ENCODE data around the gene HYDIN.

Gene HYDIN

DNA sequence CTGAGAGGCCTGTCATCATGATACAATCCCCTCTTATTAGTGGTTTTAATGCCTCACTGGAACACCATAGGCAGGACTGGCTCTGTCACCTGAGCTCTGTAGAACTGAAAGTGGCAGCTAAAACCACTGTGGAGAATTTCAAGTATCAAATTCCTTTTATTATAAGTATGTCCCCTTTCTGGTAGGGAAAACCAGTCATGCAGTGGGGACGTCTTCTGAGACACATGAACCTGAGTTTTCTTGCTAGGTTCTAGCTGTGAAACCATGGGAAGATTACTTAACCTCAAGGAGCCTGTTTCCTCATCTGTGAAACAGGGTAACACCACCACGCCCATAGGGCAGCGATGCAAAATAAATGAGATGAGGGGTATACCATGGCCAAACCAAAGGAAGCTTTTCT lies 434.2 kb downstream of the HYDIN start:
- TF ChIP-seq PPARA (CRISPR knock-in tag; IDR thresholded peaks at IDR 0.05; ENCODE audit: borderline replicate concordance) = no peak
- no peak for TF ChIP-seq ZFP3 (CRISPR knock-in tag; IDR thresholded peaks at IDR 0.05)
- no peak for TF ChIP-seq CSDC2 (CRISPR knock-in tag; IDR thresholded peaks at IDR 0.05)
- TF ChIP-seq, protein P1, sequence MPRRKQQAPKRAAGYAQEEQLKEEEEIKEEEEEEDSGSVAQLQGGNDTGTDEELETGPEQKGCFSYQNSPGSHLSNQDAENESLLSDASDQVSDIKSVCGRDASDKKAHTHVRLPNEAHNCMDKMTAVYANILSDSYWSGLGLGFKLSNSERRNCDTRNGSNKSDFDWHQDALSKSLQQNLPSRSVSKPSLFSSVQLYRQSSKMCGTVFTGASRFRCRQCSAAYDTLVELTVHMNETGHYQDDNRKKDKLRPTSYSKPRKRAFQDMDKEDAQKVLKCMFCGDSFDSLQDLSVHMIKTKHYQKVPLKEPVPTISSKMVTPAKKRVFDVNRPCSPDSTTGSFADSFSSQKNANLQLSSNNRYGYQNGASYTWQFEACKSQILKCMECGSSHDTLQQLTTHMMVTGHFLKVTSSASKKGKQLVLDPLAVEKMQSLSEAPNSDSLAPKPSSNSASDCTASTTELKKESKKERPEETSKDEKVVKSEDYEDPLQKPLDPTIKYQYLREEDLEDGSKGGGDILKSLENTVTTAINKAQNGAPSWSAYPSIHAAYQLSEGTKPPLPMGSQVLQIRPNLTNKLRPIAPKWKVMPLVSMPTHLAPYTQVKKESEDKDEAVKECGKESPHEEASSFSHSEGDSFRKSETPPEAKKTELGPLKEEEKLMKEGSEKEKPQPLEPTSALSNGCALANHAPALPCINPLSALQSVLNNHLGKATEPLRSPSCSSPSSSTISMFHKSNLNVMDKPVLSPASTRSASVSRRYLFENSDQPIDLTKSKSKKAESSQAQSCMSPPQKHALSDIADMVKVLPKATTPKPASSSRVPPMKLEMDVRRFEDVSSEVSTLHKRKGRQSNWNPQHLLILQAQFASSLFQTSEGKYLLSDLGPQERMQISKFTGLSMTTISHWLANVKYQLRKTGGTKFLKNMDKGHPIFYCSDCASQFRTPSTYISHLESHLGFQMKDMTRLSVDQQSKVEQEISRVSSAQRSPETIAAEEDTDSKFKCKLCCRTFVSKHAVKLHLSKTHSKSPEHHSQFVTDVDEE (CRISPR knock-in tag; IDR thresholded peaks at IDR 0.05) = no peak
- TF ChIP-seq TCF4 (CRISPR knock-in tag; IDR thresholded peaks at IDR 0.05; ENCODE audit: borderline replicate concordance) = no peak
- TF ChIP-seq SNAI2 (CRISPR knock-in tag; IDR thresholded peaks at IDR 0.05) = no peak
- no peak for TF ChIP-seq OSR1 (CRISPR knock-in tag; IDR thresholded peaks at IDR 0.05)
- TF ChIP-seq ZNF565 (CRISPR knock-in tag; conservative IDR thresholded peaks at IDR 0.05; ENCODE audit: low read depth) = no peak
- TF ChIP-seq TOX (CRISPR knock-in tag; IDR thresholded peaks at IDR 0.05; ENCODE audit: borderline replicate concordance) = no peak
- no peak for TF ChIP-seq ZFP30 (CRISPR knock-in tag; IDR thresholded peaks at IDR 0.05)
- no peak for TF ChIP-seq ZNF70 (CRISPR knock-in tag; IDR thresholded peaks at IDR 0.05)
- TF ChIP-seq, protein P2, sequence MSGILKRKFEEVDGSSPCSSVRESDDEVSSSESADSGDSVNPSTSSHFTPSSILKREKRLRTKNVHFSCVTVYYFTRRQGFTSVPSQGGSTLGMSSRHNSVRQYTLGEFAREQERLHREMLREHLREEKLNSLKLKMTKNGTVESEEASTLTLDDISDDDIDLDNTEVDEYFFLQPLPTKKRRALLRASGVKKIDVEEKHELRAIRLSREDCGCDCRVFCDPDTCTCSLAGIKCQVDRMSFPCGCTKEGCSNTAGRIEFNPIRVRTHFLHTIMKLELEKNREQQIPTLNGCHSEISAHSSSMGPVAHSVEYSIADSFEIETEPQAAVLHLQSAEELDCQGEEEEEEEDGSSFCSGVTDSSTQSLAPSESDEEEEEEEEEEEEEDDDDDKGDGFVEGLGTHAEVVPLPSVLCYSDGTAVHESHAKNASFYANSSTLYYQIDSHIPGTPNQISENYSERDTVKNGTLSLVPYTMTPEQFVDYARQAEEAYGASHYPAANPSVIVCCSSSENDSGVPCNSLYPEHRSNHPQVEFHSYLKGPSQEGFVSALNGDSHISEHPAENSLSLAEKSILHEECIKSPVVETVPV (CRISPR knock-in tag; IDR thresholded peaks at IDR 0.05) = no peak
- no peak for TF ChIP-seq ARNTL (CRISPR knock-in tag; IDR thresholded peaks at IDR 0.05; ENCODE audit: borderline replicate concordance, low read depth)
- no peak for TF ChIP-seq ESRRG (CRISPR knock-in tag; IDR thresholded peaks at IDR 0.05)
- no peak for TF ChIP-seq ZC3H10 (CRISPR knock-in tag; IDR thresholded peaks at IDR 0.05)
- TF ChIP-seq ZNF8 (CRISPR knock-in tag; IDR thresholded peaks at IDR 0.05) = no peak
- TF ChIP-seq, protein P3, sequence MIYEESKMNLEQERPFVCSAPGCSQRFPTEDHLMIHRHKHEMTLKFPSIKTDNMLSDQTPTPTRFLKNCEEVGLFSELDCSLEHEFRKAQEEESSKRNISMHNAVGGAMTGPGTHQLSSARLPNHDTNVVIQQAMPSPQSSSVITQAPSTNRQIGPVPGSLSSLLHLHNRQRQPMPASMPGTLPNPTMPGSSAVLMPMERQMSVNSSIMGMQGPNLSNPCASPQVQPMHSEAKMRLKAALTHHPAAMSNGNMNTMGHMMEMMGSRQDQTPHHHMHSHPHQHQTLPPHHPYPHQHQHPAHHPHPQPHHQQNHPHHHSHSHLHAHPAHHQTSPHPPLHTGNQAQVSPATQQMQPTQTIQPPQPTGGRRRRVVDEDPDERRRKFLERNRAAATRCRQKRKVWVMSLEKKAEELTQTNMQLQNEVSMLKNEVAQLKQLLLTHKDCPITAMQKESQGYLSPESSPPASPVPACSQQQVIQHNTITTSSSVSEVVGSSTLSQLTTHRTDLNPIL (CRISPR knock-in tag; IDR thresholded peaks at IDR 0.05; ENCODE audit: low read depth) = no peak
- no peak for ATAC-seq

DNA sequence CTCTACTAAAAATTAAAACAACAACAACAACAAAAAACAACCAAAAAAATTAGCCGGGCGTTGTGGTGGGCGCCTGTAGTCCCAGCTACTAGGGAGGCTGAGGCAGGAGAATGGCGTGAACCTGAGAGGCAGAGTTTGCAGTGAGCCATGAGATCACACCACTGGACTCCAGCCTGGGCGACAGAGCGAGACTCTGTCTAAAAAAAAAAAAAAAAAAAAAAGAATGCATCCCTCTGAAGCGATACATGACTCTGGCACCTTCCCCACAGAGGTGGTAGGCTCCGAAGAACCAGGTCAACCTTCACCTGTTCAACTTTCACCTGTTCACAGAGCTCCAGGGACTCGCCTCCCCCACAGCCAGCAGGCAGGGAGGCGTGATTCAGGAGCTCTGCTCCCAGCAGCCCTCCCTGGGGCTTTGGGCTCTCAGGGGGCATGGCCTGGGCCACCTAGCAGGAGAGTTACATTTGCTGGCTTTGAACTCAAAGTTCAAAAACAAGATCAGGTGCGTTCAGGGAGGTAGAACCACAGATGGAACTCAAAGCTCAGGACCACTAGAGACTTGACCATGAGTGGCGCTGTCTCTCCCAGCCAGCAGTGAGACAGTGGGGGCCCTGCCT lies 435.1 kb downstream of the HYDIN start:
- ATAC-seq = no peak
- TF ChIP-seq ZFP30 (CRISPR knock-in tag; IDR thresholded peaks at IDR 0.05) (no peak), ZNF8 (CRISPR knock-in tag; IDR thresholded peaks at IDR 0.05) (no peak), ZFP3 (CRISPR knock-in tag; IDR thresholded peaks at IDR 0.05) (no peak), OSR1 (CRISPR knock-in tag; IDR thresholded peaks at IDR 0.05) (no peak), ZC3H10 (CRISPR knock-in tag; IDR thresholded peaks at IDR 0.05) (no peak), ZNF565 (CRISPR knock-in tag; conservative IDR thresholded peaks at IDR 0.05; ENCODE audit: low read depth) (no peak)
- TF ChIP-seq, protein P1 (CRISPR knock-in tag; IDR thresholded peaks at IDR 0.05) = no peak

DNA sequence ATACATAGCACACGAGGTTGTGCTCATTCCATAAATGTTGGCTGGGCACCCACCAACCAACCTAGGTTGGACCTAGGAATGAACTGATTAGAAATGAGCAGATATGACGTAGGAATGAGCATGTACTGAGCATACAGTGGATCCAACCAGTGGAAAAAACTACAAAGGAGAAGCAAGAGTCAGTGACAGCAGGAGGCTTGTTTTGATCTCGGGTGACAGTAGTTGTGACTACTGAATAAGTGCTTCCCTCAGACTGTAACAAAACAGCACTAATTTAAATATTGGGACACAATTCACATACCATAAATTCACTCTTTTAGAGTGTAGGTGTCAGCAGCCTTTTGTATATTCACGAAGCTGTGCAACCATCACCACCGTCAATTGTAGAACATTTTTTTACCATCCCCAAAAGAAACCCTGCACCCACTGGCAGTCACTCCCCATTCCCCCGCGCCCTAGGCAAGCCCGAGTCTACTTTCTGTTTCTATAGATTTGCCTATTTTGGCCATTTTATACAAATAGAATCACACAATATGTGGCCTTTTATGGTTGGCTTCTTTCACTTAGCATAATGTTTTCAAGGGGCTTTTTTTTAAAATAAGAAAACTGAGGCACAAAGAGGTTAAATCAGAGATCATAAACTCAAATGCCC lies 436.5 kb downstream of the HYDIN start:
- no peak for ATAC-seq
- TF ChIP-seq RARB (CRISPR knock-in tag; IDR thresholded peaks at IDR 0.05) (no peak), ZC3H10 (CRISPR knock-in tag; IDR thresholded peaks at IDR 0.05) (no peak), ZNF8 (CRISPR knock-in tag; IDR thresholded peaks at IDR 0.05) (no peak), TOX (CRISPR knock-in tag; IDR thresholded peaks at IDR 0.05; ENCODE audit: borderline replicate concordance) (no peak), GLIS3 (CRISPR knock-in tag; IDR thresholded peaks at IDR 0.05) (no peak), ZFP30 (CRISPR knock-in tag; IDR thresholded peaks at IDR 0.05) (no peak), TCF4 (CRISPR knock-in tag; IDR thresholded peaks at IDR 0.05; ENCODE audit: borderline replicate concordance) (no peak), ZNF70 (CRISPR knock-in tag; IDR thresholded peaks at IDR 0.05) (no peak), ARNTL (CRISPR knock-in tag; IDR thresholded peaks at IDR 0.05; ENCODE audit: borderline replicate concordance, low read depth) (no peak)
- TF ChIP-seq, protein P4, sequence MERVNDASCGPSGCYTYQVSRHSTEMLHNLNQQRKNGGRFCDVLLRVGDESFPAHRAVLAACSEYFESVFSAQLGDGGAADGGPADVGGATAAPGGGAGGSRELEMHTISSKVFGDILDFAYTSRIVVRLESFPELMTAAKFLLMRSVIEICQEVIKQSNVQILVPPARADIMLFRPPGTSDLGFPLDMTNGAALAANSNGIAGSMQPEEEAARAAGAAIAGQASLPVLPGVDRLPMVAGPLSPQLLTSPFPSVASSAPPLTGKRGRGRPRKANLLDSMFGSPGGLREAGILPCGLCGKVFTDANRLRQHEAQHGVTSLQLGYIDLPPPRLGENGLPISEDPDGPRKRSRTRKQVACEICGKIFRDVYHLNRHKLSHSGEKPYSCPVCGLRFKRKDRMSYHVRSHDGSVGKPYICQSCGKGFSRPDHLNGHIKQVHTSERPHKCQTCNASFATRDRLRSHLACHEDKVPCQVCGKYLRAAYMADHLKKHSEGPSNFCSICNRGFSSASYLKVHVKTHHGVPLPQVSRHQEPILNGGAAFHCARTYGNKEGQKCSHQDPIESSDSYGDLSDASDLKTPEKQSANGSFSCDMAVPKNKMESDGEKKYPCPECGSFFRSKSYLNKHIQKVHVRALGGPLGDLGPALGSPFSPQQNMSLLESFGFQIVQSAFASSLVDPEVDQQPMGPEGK (CRISPR knock-in tag; IDR thresholded peaks at IDR 0.05; ENCODE audit: borderline replicate concordance) = no peak
- TF ChIP-seq, protein P5, sequence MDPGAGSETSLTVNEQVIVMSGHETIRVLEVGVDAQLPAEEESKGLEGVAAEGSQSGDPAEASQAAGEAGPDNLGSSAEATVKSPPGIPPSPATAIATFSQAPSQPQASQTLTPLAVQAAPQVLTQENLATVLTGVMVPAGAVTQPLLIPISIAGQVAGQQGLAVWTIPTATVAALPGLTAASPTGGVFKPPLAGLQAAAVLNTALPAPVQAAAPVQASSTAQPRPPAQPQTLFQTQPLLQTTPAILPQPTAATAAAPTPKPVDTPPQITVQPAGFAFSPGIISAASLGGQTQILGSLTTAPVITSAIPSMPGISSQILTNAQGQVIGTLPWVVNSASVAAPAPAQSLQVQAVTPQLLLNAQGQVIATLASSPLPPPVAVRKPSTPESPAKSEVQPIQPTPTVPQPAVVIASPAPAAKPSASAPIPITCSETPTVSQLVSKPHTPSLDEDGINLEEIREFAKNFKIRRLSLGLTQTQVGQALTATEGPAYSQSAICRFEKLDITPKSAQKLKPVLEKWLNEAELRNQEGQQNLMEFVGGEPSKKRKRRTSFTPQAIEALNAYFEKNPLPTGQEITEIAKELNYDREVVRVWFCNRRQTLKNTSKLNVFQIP (CRISPR knock-in tag; IDR thresholded peaks at IDR 0.05; ENCODE audit: borderline replicate concordance, low read depth) = no peak

All from SK-N-SH treated with all-trans-retinoic acid at 6 μM for 48 hours (cell line).